HPDE6-E6E7 (cell line): ENCODE measurements around the gene CLDN20.
A peak's percentile ranks its signal among the peaks of the same experiment; 100 is the strongest.
"Not testable (repeated sequence)": the region's sequence is repeated elsewhere in the genome, so short reads cannot be mapped to it uniquely, and the experiment has no call there.

Source experiments
- DNase-seq: peaks from one replicate; pipeline ENCODE4 v3.0.0; 2011; ENCODE audit warnings: missing footprints; ENCODE audit errors: extremely low spot score

CLDN20 gene

GRCh38 chr6:155245193-155245592 is 18.6 kb upstream of the CLDN20 start:
- DNase-seq, result no peak

GRCh38 chr6:155245831-155246230 is 18.0 kb upstream of the CLDN20 start:
- no peak for DNase-seq

GRCh38 chr6:155246825-155247224 is 17.0 kb upstream of the CLDN20 start:
- DNase-seq, result no peak

- DNase-seq, result no peak
These were observed 16.2 kb upstream of the CLDN20 start for GRCh38 chr6:155247618-155248007.

GRCh38 chr6:155248008-155249001 is 15.5 kb upstream of the CLDN20 start:
- DNase-seq, result peak; percentile 38

- no peak for DNase-seq
These were observed 13.0 kb upstream of the CLDN20 start for GRCh38 chr6:155250701-155251381.

- no peak for DNase-seq
These were observed 11.2 kb upstream of the CLDN20 start for GRCh38 chr6:155252581-155252980.

GRCh38 chr6:155253337-155253736 is 10.5 kb upstream of the CLDN20 start:
- DNase-seq, result no peak

GRCh38 chr6:155254139-155254538 is 9.7 kb upstream of the CLDN20 start:
- no peak for DNase-seq

- DNase-seq, result no peak
These were observed 7.6 kb upstream of the CLDN20 start for GRCh38 chr6:155256122-155256795.

- DNase-seq, result no peak
These were observed 6.0 kb upstream of the CLDN20 start for GRCh38 chr6:155257796-155258195.

GRCh38 chr6:155259204-155259603 is 4.6 kb upstream of the CLDN20 start:
- DNase-seq, result no peak

GRCh38 chr6:155259897-155260296 is 3.9 kb upstream of the CLDN20 start:
- no peak for DNase-seq

- DNase-seq, result no peak
These were observed 3.1 kb upstream of the CLDN20 start for GRCh38 chr6:155260686-155261085.

- no peak for DNase-seq
These were observed 2.5 kb upstream of the CLDN20 start for GRCh38 chr6:155261111-155261900.

- no peak for DNase-seq
These were observed 1.2 kb upstream of the CLDN20 start for GRCh38 chr6:155262655-155263054.

- DNase-seq, result no peak
These were observed 994 bp downstream of the CLDN20 start for GRCh38 chr6:155264693-155265320.

GRCh38 chr6:155265843-155266535 is 2.2 kb downstream of the CLDN20 start:
- DNase-seq, result no peak

- no peak for DNase-seq
These were observed 3.6 kb downstream of the CLDN20 start for GRCh38 chr6:155267411-155267810.

GRCh38 chr6:155268088-155268867 is 4.5 kb downstream of the CLDN20 start:
- DNase-seq, result not testable (repeated sequence)
